Liver (tissue), 9 donors: ENCODE results near the gene PTGR1. TPM values are rescaled to one million over a fixed set of nuclear protein-coding genes. Genes with fewer than 3 reads are reported as not detected.

Source experiments
- DNase-seq: peaks from one replicate; pipeline ENCODE4 v3.0.0-alpha.2; 2017; ENCODE audit warnings: low spot score
- H3K27ac ChIP-seq, 2 donors: one replicate each; pipeline ENCODE4 v1.7.0; 2013; ENCODE audit warnings: inconsistent platforms in 2 of 2, low read length in 2 of 2, control low read depth in 1 of 2, low read depth in 1 of 2, mild to moderate bottlenecking in 1 of 2
- H3K27me3 ChIP-seq, 4 donors: one replicate each; pipeline versions ENCODE4 v1.6.1 to v1.7.0; 2013; ENCODE audit warnings: low read length in 3 of 4, inconsistent platforms in 1 of 4, mild to moderate bottlenecking in 1 of 4, moderate library complexity in 1 of 4; ENCODE audit not compliant: control insufficient read depth in 4 of 4, insufficient read depth in 4 of 4
- H3K36me3 ChIP-seq, 4 donors: one replicate each; pipeline versions ENCODE4 v1.6.1 to v1.7.0; 2013; ENCODE audit warnings: low read length in 3 of 4, mild to moderate bottlenecking in 3 of 4, low read depth in 1 of 4, moderate library complexity in 1 of 4; ENCODE audit not compliant: control insufficient read depth in 4 of 4, insufficient read depth in 3 of 4
- H3K4me1 ChIP-seq, 4 donors: one replicate each; pipeline versions ENCODE4 v1.6.1 to v1.7.0; 2013; ENCODE audit warnings: low read length in 3 of 4, mild to moderate bottlenecking in 3 of 4, moderate library complexity in 1 of 4; ENCODE audit not compliant: control insufficient read depth in 4 of 4, insufficient read depth in 4 of 4
- H3K4me3 ChIP-seq, 3 donors: one replicate each; pipeline versions ENCODE4 v1.6.1 to v1.7.0; 2013; ENCODE audit warnings: low read length in 3 of 3, control low read depth in 1 of 3, low read depth in 1 of 3, mild to moderate bottlenecking in 1 of 3
- H3K9ac ChIP-seq, 2 donors: one replicate each; pipeline ENCODE4 v1.7.0; 2013; ENCODE audit warnings: low read length in 2 of 2, mild to moderate bottlenecking in 2 of 2, moderate library complexity in 2 of 2, control low read depth in 1 of 2, low read depth in 1 of 2
- H3K9me3 ChIP-seq, 4 donors: one replicate each; pipeline versions ENCODE4 v1.6.1 to v1.7.0; 2013; ENCODE audit warnings: low read length in 3 of 4; ENCODE audit not compliant: control insufficient read depth in 4 of 4
- ATF3 ChIP-seq: IDR thresholded peaks from 2 replicates; pipeline ENCODE4 v1.6.1; 2016; ENCODE audit warnings: antibody characterized with exemption
- CTCF ChIP-seq: fragments of 150-350 bp; IDR thresholded peaks from 2 replicates; pipeline ENCODE4 v1.5.1; 2017; ENCODE audit warnings: improper control_type of control experiment, low read depth, low read length; ENCODE audit not compliant: missing input control
- EGR1 ChIP-seq, 2 donors: IDR thresholded peaks; 2 replicates each; pipeline ENCODE4 v1.6.1; 2016 to 2018; ENCODE audit warnings: antibody characterized with exemption in 2 of 2, low read depth in 2 of 2
- FOXA1 ChIP-seq: IDR thresholded peaks from 2 replicates; pipeline ENCODE4 v1.6.1; 2016; ENCODE audit warnings: antibody characterized with exemption
- FOXA2 ChIP-seq: IDR thresholded peaks from 2 replicates; pipeline ENCODE4 v1.6.1; 2016; ENCODE audit warnings: antibody characterized with exemption
- GABPA ChIP-seq, 2 donors: IDR thresholded peaks in 1 of 2; conservative IDR thresholded peaks in 1 of 2; 2 replicates each; pipeline ENCODE4 v1.6.1; 2016; ENCODE audit warnings: antibody characterized with exemption in 2 of 2, mild to moderate bottlenecking in 1 of 2, moderate library complexity in 1 of 2
- HNF4A ChIP-seq, 2 donors: conservative IDR thresholded peaks; 2 replicates each; pipeline ENCODE4 v1.6.1; 2016; ENCODE audit warnings: antibody characterized with exemption in 2 of 2, mild to moderate bottlenecking in 2 of 2
- HNF4G ChIP-seq: IDR thresholded peaks from 2 replicates; pipeline ENCODE4 v1.6.1; 2016; ENCODE audit warnings: antibody characterized with exemption
- JUND ChIP-seq, 2 donors: IDR thresholded peaks; 2 replicates each; pipeline ENCODE4 v1.6.1; 2016; ENCODE audit warnings: antibody characterized with exemption in 2 of 2
- MAX ChIP-seq: IDR thresholded peaks from 2 replicates; pipeline ENCODE4 v1.6.1; 2016; ENCODE audit warnings: antibody characterized with exemption
- NR2F2 ChIP-seq: IDR thresholded peaks from 2 replicates; pipeline ENCODE4 v1.6.1; 2016; ENCODE audit warnings: antibody characterized with exemption
- RAD21 ChIP-seq, 2 donors: IDR thresholded peaks; 2 replicates each; pipeline ENCODE4 v1.6.1; 2016; ENCODE audit warnings: antibody characterized with exemption in 2 of 2, mild to moderate bottlenecking in 2 of 2
- REST ChIP-seq: IDR thresholded peaks from 2 replicates; pipeline ENCODE4 v1.6.1; 2016; ENCODE audit warnings: antibody characterized with exemption, mild to moderate bottlenecking
- RXRA ChIP-seq, 2 donors: IDR thresholded peaks; 2 replicates each; pipeline ENCODE4 v1.6.1; 2017 to 2018; ENCODE audit warnings: antibody characterized with exemption in 2 of 2, mild to moderate bottlenecking in 1 of 2
- SP1 ChIP-seq: IDR thresholded peaks from 2 replicates; pipeline ENCODE4 v1.6.1; 2018; ENCODE audit warnings: antibody characterized with exemption, mild to moderate bottlenecking
- TAF1 ChIP-seq: conservative IDR thresholded peaks from 2 replicates; pipeline ENCODE4 v1.6.1; 2016; ENCODE audit warnings: antibody characterized with exemption, mild to moderate bottlenecking
- YY1 ChIP-seq: IDR thresholded peaks from 2 replicates; pipeline ENCODE4 v1.6.1; 2016; ENCODE audit warnings: antibody characterized with exemption, mild to moderate bottlenecking
- ZBTB33 ChIP-seq: IDR thresholded peaks from 2 replicates; pipeline ENCODE4 v1.6.1; 2016; ENCODE audit warnings: antibody characterized with exemption
- WGBS: extraction: QIAGEN DNeasy Blood & Tissue Kit; methylation state at CpG from one replicate; pipeline ENCODE4 v1.1.7; 2013; 5-methylcytosine and 5-hydroxymethylcytosine counted together
- polyA plus RNA-seq, 2 donors: library from polyadenylated mRNA; stranded (reverse) in 1 of 2; unstranded in 1 of 2; fragments of 200-250 nt in 1 of 2; fragments of >200 nt in 1 of 2; fragmentation: Nextera tagmentation in 1 of 2; extraction: Ambion mirVana in 1 of 2; gene quantifications; one replicate each; pipeline versions ENCODE4 v1.2.1 to v1.2.3, GENCODE V29; 2013 to 2015
- total RNA-seq, 2 donors: library from RNA; depleted of rRNA; stranded (reverse); fragments of >200 nt; gene quantifications; one replicate each; pipeline ENCODE4 v1.2.3, GENCODE V29; 2014
- donor health status: healthy.
- donor health status: healthy.
- donor health status: healthy.
- donor health status: healthy.
- donor health status: healthy.

PTGR1 gene
- total RNA-seq (100 to 1,000 TPM in 1 of 2 donors, 10 to 100 TPM in 1; 53.1 to 324 TPM), polyA plus RNA-seq (100 to 1,000 TPM; 618 to 784 TPM)

GRCh38 chr9:111599092-111599954 lies at the start of gene PTGR1:
PTGR1 (minus strand) TSS chr9:111599647; CDS start chr9:111597422, 2,225 bp downstream.
- H3K9me3 ChIP-seq = no peaks in the 10 kb centered on the region
- peak within 1 kb of the TSS; percentile 84 to 95 (median 94) for H3K4me3 ChIP-seq
- H3K36me3 ChIP-seq = peaks cover 0 to 16% (median 11%) of the 10 kb centered on the region in 4 donors
- H3K27me3 ChIP-seq = no peaks in the 10 kb centered on the region
- TF ChIP-seq YY1 (peak; percentile 35), RXRA (IDR thresholded peaks at IDR 0.05) (peak; percentile 50 to 60), FOXA1 (no peak), HNF4G (peak; percentile 28), SP1 (peak; percentile 42), MAX (peak; percentile 39), ATF3 (no peak), CTCF (no peak), GABPA (IDR thresholded peaks at IDR 0.05 in 1 of 2, conservative IDR thresholded peaks at IDR 0.05 in 1 of 2) (no peak), TAF1 (peak; percentile 93), RAD21 (IDR thresholded peaks at IDR 0.05) (peak in 1 of 2 donors; percentile 3), NR2F2 (peak; percentile 14), FOXA2 (no peak), JUND (IDR thresholded peaks at IDR 0.05) (peak; percentile 13 to 32), ZBTB33 (peak; percentile 55), EGR1 (IDR thresholded peaks at IDR 0.05; ENCODE audit: low read depth in 2 of 2) (peak; percentile 90 to 92), HNF4A (conservative IDR thresholded peaks at IDR 0.05) (peak; percentile 0 to 45), REST (peak; percentile 31)
- WGBS = under 1% methylated on average over 64 of the region's 64 CpGs
- H3K9ac ChIP-seq = peak within 1 kb of the TSS; percentile 90 to 98
- H3K27ac ChIP-seq = peak within 1 kb of the TSS; percentile 95 to 96
- H3K4me1 ChIP-seq = peaks cover 8 to 61% (median 45%) of the 10 kb centered on the region in 4 donors
- peak; percentile 72 for DNase-seq
